AG09319 (cell line): ENCODE measurements around the gene SH3BGRL3.
"Not testable (repeated sequence)": the region's sequence is repeated elsewhere in the genome, so short reads cannot be mapped to it uniquely, and the experiment has no call there.

Experiments used
- DNase-seq: peaks from one replicate; pipeline ENCODE4 v3.0.0-alpha.2; 2010; ENCODE audit warnings: low read depth; ENCODE audit errors: extremely low read depth
- CTCF ChIP-seq: IDR thresholded peaks from 2 replicates; pipeline ENCODE4 v1.5.1; 2011; ENCODE audit warnings: low read depth, mild to moderate bottlenecking, inconsistent platforms, low read length, moderate library complexity

The SH3BGRL3 gene

GRCh38 chr1:26288311-26288941 is 8.5 kb downstream of the SH3BGRL3 start:
- DNase-seq = no peak
- no peak for TF ChIP-seq CTCF

- no peak for DNase-seq
- TF ChIP-seq CTCF = no peak
These were observed 9.5 kb downstream of the SH3BGRL3 start for GRCh38 chr1:26289158-26290059.

- DNase-seq = no peak
- TF ChIP-seq CTCF = no peak
These were observed 10.4 kb downstream of the SH3BGRL3 start for GRCh38 chr1:26290122-26290881.

GRCh38 chr1:26290882-26291261 is 11.0 kb downstream of the SH3BGRL3 start:
- DNase-seq = no peak
- TF ChIP-seq CTCF = no peak

- no peak for TF ChIP-seq CTCF
- no peak for DNase-seq
These were observed 11.5 kb downstream of the SH3BGRL3 start for GRCh38 chr1:26291433-26291832.

- DNase-seq = no peak
- TF ChIP-seq CTCF = no peak
These were observed 12.1 kb downstream of the SH3BGRL3 start for GRCh38 chr1:26291939-26292338.

GRCh38 chr1:26292735-26293134 is 12.8 kb downstream of the SH3BGRL3 start:
- not testable (repeated sequence) for DNase-seq
